Activated T-cell treated with anti-CD3 and anti-CD28 coated beads for 48 hours (primary cell): Measurements from ENCODE around the gene VPS37B.
A peak's percentile ranks its signal among the peaks of the same experiment; 100 is the strongest.
"Not testable (repeated sequence)": the region's sequence is repeated elsewhere in the genome, so short reads cannot be mapped to it uniquely, and the experiment has no call there.

Source experiments
- DNase-seq: peaks from one replicate; pipeline ENCODE4 v3.0.0-alpha.2; 2020; ENCODE audit warnings: low read depth

VPS37B gene

GRCh38 chr12:122880668-122881067 lies 15.3 kb downstream of the VPS37B start:
- DNase-seq = no peak

- no peak for DNase-seq
Measured at GRCh38 chr12:122880155-122880667, 15.7 kb downstream of the VPS37B start.

- DNase-seq = no peak
Measured at GRCh38 chr12:122878780-122879612, 16.9 kb downstream of the VPS37B start.

- DNase-seq = no peak
Measured at GRCh38 chr12:122876731-122877130, 19.2 kb downstream of the VPS37B start.

GRCh38 chr12:122876281-122876680 lies 19.6 kb downstream of the VPS37B start:
- not testable (repeated sequence) for DNase-seq

- no peak for DNase-seq
Measured at GRCh38 chr12:122875590-122876220, 20.2 kb downstream of the VPS37B start.

- DNase-seq = no peak
Measured at GRCh38 chr12:122874081-122874480, 21.8 kb downstream of the VPS37B start.

- DNase-seq = no peak
Measured at GRCh38 chr12:122873540-122873939, 22.4 kb downstream of the VPS37B start.

GRCh38 chr12:122872815-122873361 lies 23.0 kb downstream of the VPS37B start:
- no peak for DNase-seq

GRCh38 chr12:122871851-122872780 lies 23.8 kb downstream of the VPS37B start:
- peak; percentile 63 for DNase-seq

GRCh38 chr12:122870867-122871664 lies 24.9 kb downstream of the VPS37B start:
- no peak for DNase-seq

GRCh38 chr12:122870163-122870842 lies 25.6 kb downstream of the VPS37B start:
- no peak for DNase-seq

GRCh38 chr12:122869207-122869973 lies 26.5 kb downstream of the VPS37B start:
- no peak for DNase-seq

GRCh38 chr12:122868471-122869177 lies 27.3 kb downstream of the VPS37B start:
- DNase-seq = no peak

- DNase-seq = no peak
Measured at GRCh38 chr12:122867691-122868461, 28.0 kb downstream of the VPS37B start.

GRCh38 chr12:122866950-122867607 lies 28.8 kb downstream of the VPS37B start:
- DNase-seq = no peak

- DNase-seq = no peak
Measured at GRCh38 chr12:122866379-122866778, 29.5 kb downstream of the VPS37B start.
